ENCODE results near the gene CAMSAP1. TPM values are rescaled to one million over a fixed set of nuclear protein-coding genes. Genes with fewer than 3 reads are reported as not detected.

Gene CAMSAP1
- polyA plus RNA-seq, 1 donor from 2014 or later, result 58.5 TPM

GRCh38 chr9:135802876-135803419 is 104.4 kb downstream of the CAMSAP1 start:
- Histone ChIP-seq H3K4me3 (ENCODE audit: low read length) (no peak overlapping the region), H3F3A (ENCODE audit: insufficient read depth, low read length, poor library complexity, severe bottlenecking) (no peaks in the 10 kb centered on the region), H3K9me3 (ENCODE audit: low read length) (no peaks in the 10 kb centered on the region), H3K9ac (ENCODE audit: low read length) (no peak overlapping the region), H4K20me1 (ENCODE audit: insufficient read depth) (no peaks in the 10 kb centered on the region), H3K27me3 (ENCODE audit: insufficient read depth, low read depth, low read length) (no peaks in the 10 kb centered on the region), H3K36me3 (ENCODE audit: insufficient read depth, low read length) (no peaks in the 10 kb centered on the region), H3K9me2 (ENCODE audit: insufficient read depth, low read length) (no peaks in the 10 kb centered on the region), H2AFZ (ENCODE audit: low read depth, low read length) (no peak overlapping the region), H3K4me2 (ENCODE audit: low read length) (no peak overlapping the region), H3K27ac (ENCODE audit: low read length) (no peak overlapping the region), H3K79me2 (replicated peaks; ENCODE audit: insufficient read depth, low read length) (no peaks in the 10 kb centered on the region)
- TF ChIP-seq REST (IDR thresholded peaks at IDR 0.05; ENCODE audit: borderline replicate concordance), result no peak
- no peak for TF ChIP-seq MXI1 (conservative IDR thresholded peaks at IDR 0.05; ENCODE audit: poor library complexity, severe bottlenecking)
- TF ChIP-seq EZH2 (IDR thresholded peaks at IDR 0.05; ENCODE audit: borderline replicate concordance, insufficient read depth, low read length, poor library complexity, severe bottlenecking), result no peak
- no peak for TF ChIP-seq SMC3 (conservative IDR thresholded peaks at IDR 0.05; ENCODE audit: poor library complexity)
- no peak for TF ChIP-seq RAD21 (conservative IDR thresholded peaks at IDR 0.05)
- TF ChIP-seq EP300 (conservative IDR thresholded peaks at IDR 0.05; ENCODE audit: poor library complexity, severe bottlenecking), result no peak
- no peak for TF ChIP-seq TAF1 (IDR thresholded peaks at IDR 0.05; ENCODE audit: low read depth)
- TF ChIP-seq, protein P1, sequence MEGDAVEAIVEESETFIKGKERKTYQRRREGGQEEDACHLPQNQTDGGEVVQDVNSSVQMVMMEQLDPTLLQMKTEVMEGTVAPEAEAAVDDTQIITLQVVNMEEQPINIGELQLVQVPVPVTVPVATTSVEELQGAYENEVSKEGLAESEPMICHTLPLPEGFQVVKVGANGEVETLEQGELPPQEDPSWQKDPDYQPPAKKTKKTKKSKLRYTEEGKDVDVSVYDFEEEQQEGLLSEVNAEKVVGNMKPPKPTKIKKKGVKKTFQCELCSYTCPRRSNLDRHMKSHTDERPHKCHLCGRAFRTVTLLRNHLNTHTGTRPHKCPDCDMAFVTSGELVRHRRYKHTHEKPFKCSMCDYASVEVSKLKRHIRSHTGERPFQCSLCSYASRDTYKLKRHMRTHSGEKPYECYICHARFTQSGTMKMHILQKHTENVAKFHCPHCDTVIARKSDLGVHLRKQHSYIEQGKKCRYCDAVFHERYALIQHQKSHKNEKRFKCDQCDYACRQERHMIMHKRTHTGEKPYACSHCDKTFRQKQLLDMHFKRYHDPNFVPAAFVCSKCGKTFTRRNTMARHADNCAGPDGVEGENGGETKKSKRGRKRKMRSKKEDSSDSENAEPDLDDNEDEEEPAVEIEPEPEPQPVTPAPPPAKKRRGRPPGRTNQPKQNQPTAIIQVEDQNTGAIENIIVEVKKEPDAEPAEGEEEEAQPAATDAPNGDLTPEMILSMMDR (IDR thresholded peaks at IDR 0.05; ENCODE audit: poor library complexity, severe bottlenecking), result no peak
- no peak for TF ChIP-seq POLR2AphosphoS5 (IDR thresholded peaks at IDR 0.05)

- Histone ChIP-seq H3K36me3 (ENCODE audit: insufficient read depth, low read length) (no peaks in the 10 kb centered on the region), H3K4me2 (ENCODE audit: low read length) (no peak overlapping the region)
- TF ChIP-seq RAD21 (conservative IDR thresholded peaks at IDR 0.05) (no peak), REST (IDR thresholded peaks at IDR 0.05; ENCODE audit: borderline replicate concordance) (no peak), MXI1 (conservative IDR thresholded peaks at IDR 0.05; ENCODE audit: poor library complexity, severe bottlenecking) (no peak), TAF1 (IDR thresholded peaks at IDR 0.05; ENCODE audit: low read depth) (no peak), POLR2AphosphoS5 (IDR thresholded peaks at IDR 0.05) (no peak), EP300 (conservative IDR thresholded peaks at IDR 0.05; ENCODE audit: poor library complexity, severe bottlenecking) (no peak), SMC3 (conservative IDR thresholded peaks at IDR 0.05; ENCODE audit: poor library complexity) (no peak), EZH2 (IDR thresholded peaks at IDR 0.05; ENCODE audit: borderline replicate concordance, insufficient read depth, low read length, poor library complexity, severe bottlenecking) (no peak)
- TF ChIP-seq, protein P1 (IDR thresholded peaks at IDR 0.05; ENCODE audit: poor library complexity, severe bottlenecking), result no peak
Observed at GRCh38 chr9:135801070-135801469, 106.3 kb downstream of the CAMSAP1 start.

More at GRCh38 chr9:135801070-135801469, 106.3 kb downstream of the CAMSAP1 start:
- no peak overlapping the region for H3K27ac ChIP-seq (ENCODE audit: low read length)
- no peaks in the 10 kb centered on the region for H3K9me2 ChIP-seq (ENCODE audit: insufficient read depth, low read length)
- H3K9ac ChIP-seq (ENCODE audit: low read length), result no peak overlapping the region
- H3K9me3 ChIP-seq (ENCODE audit: low read length), result no peaks in the 10 kb centered on the region
- no peaks in the 10 kb centered on the region for H3K27me3 ChIP-seq (ENCODE audit: insufficient read depth, low read depth, low read length)
- no peaks in the 10 kb centered on the region for H4K20me1 ChIP-seq (ENCODE audit: insufficient read depth)
- H2AFZ ChIP-seq (ENCODE audit: low read depth, low read length), result no peak overlapping the region
- H3F3A ChIP-seq (ENCODE audit: insufficient read depth, low read length, poor library complexity, severe bottlenecking), result no peaks in the 10 kb centered on the region
- no peaks in the 10 kb centered on the region for H3K79me2 ChIP-seq (replicated peaks; ENCODE audit: insufficient read depth, low read length)
- H3K4me3 ChIP-seq (ENCODE audit: low read length), result no peak overlapping the region

Measured in neural cell (in vitro differentiated cells).